ENCODE results near the gene C22orf42. TPM values are rescaled to one million over a fixed set of nuclear protein-coding genes. Genes with fewer than 3 reads are reported as not detected.

The C22orf42 gene
- total RNA-seq, 1 donor from 2014 or later, result not detected

GRCh38 chr22:32120603-32121002, 38.5 kb downstream of the C22orf42 start:
- Histone ChIP-seq H3K27me3 (ENCODE audit: low read depth) (no peaks in the 10 kb centered on the region), H3K9me3 (replicated peaks) (no peaks in the 10 kb centered on the region), H3K27ac (replicated peaks) (no peak overlapping the region), H3K4me1 (no peaks in the 10 kb centered on the region), H3K36me3 (no peaks in the 10 kb centered on the region), H3K4me3 (no peak overlapping the region)
- no peak for DNase-seq
- intact Hi-C loops (cut with micrococcal nuclease), result no loop called here
- TF ChIP-seq CTCF (IDR thresholded peaks at IDR 0.05; ENCODE audit: borderline replicate concordance), result no peak

GRCh38 chr22:32119568-32120235, 39.4 kb downstream of the C22orf42 start:
- no peak for TF ChIP-seq CTCF (IDR thresholded peaks at IDR 0.05; ENCODE audit: borderline replicate concordance)
- intact Hi-C loops (cut with micrococcal nuclease), result no loop called here
- Histone ChIP-seq H3K27ac (replicated peaks) (no peak overlapping the region), H3K27me3 (ENCODE audit: low read depth) (no peaks in the 10 kb centered on the region), H3K4me1 (no peaks in the 10 kb centered on the region), H3K9me3 (replicated peaks) (no peaks in the 10 kb centered on the region), H3K4me3 (no peak overlapping the region), H3K36me3 (no peaks in the 10 kb centered on the region)
- no peak for DNase-seq

- Histone ChIP-seq H3K9me3 (replicated peaks) (no peaks in the 10 kb centered on the region), H3K4me3 (no peak overlapping the region), H3K27me3 (ENCODE audit: low read depth) (peaks cover 8% of the 10 kb centered on the region), H3K27ac (replicated peaks) (no peak overlapping the region), H3K4me1 (no peaks in the 10 kb centered on the region), H3K36me3 (peaks cover 38% of the 10 kb centered on the region)
- no peak for DNase-seq
- intact Hi-C loops (cut with micrococcal nuclease), result no loop called here
- TF ChIP-seq CTCF (IDR thresholded peaks at IDR 0.05; ENCODE audit: borderline replicate concordance), result no peak
Measured at GRCh38 chr22:32112380-32112779, 46.7 kb downstream of the C22orf42 start.

- intact Hi-C loops (cut with micrococcal nuclease), result no loop called here
- Histone ChIP-seq H3K27ac (replicated peaks) (no peak overlapping the region), H3K4me3 (no peak overlapping the region), H3K27me3 (ENCODE audit: low read depth) (peaks cover 8% of the 10 kb centered on the region), H3K4me1 (no peaks in the 10 kb centered on the region), H3K36me3 (peaks cover 71% of the 10 kb centered on the region), H3K9me3 (replicated peaks) (no peaks in the 10 kb centered on the region)
- no peak for DNase-seq
- TF ChIP-seq CTCF (IDR thresholded peaks at IDR 0.05; ENCODE audit: borderline replicate concordance), result no peak
Measured at GRCh38 chr22:32106930-32107329, 52.2 kb downstream of the C22orf42 start.

GRCh38 chr22:32103658-32104315, 55.3 kb downstream of the C22orf42 start:
- H3K36me3 ChIP-seq, result peaks cover 52% of the 10 kb centered on the region
- peak; percentile 45 for TF ChIP-seq CTCF (IDR thresholded peaks at IDR 0.05; ENCODE audit: borderline replicate concordance)
- H3K4me1 ChIP-seq, result peaks cover 3% of the 10 kb centered on the region
- intact Hi-C loops (cut with micrococcal nuclease), result loop anchor here (5.0 kb wide), 1 partner anchor 164 kb away; no protein-coding TSS in a partner anchor
- H3K9me3 ChIP-seq (replicated peaks), result no peaks in the 10 kb centered on the region
- no peak overlapping the region for H3K27ac ChIP-seq (replicated peaks)
- no peak for DNase-seq
- H3K4me3 ChIP-seq, result no peak overlapping the region
- H3K27me3 ChIP-seq (ENCODE audit: low read depth), result no peaks in the 10 kb centered on the region
